Measurements from ENCODE around the gene CASP2.

CASP2 gene

GRCh38 chr7:143299840-143300239, 11.7 kb downstream of the CASP2 start:
- DNase-seq, result peak; percentile 56 to 76

GRCh38 chr7:143300959-143301935, 13.1 kb downstream of the CASP2 start:
- peak in 1 of 2 donors; percentile 10 for DNase-seq

- no peak for DNase-seq
Observed at GRCh38 chr7:143303733-143304132, 15.6 kb downstream of the CASP2 start.

- DNase-seq, result no peak
Observed at GRCh38 chr7:143304938-143305337, 16.8 kb downstream of the CASP2 start.

GRCh38 chr7:143305423-143306070, 17.4 kb downstream of the CASP2 start:
- DNase-seq, result peak; percentile 66 to 75

- DNase-seq, result no peak
Observed at GRCh38 chr7:143308632-143309031, 20.5 kb downstream of the CASP2 start.

GRCh38 chr7:143314127-143314526, 26.0 kb downstream of the CASP2 start:
- DNase-seq, result no peak

GRCh38 chr7:143315776-143316175, 27.6 kb downstream of the CASP2 start, which contains the start of gene CLCN1:
Gene CLCN1 (plus strand): TSS chr7:143316111. CDS start chr7:143316213, 102 bp downstream.
- no peak for DNase-seq

GRCh38 chr7:143316492-143316891, 28.3 kb downstream of the CASP2 start:
- DNase-seq, result no peak

- DNase-seq, result no peak
Observed at GRCh38 chr7:143318661-143319060, 30.5 kb downstream of the CASP2 start.

GRCh38 chr7:143320620-143321019, 32.5 kb downstream of the CASP2 start:
- no peak for DNase-seq

GRCh38 chr7:143321242-143321641, 33.1 kb downstream of the CASP2 start:
- DNase-seq, result no peak

- DNase-seq, result peak in 1 of 2 donors; percentile 28
Observed at GRCh38 chr7:143321734-143322133, 33.6 kb downstream of the CASP2 start.

GRCh38 chr7:143322760-143323633, 34.8 kb downstream of the CASP2 start:
- no peak for DNase-seq

GRCh38 chr7:143323653-143324052, 35.5 kb downstream of the CASP2 start:
- DNase-seq, result no peak

- no peak for DNase-seq
Observed at GRCh38 chr7:143325240-143325639, 37.1 kb downstream of the CASP2 start.

GRCh38 chr7:143327903-143328302, 39.8 kb downstream of the CASP2 start:
- no peak for DNase-seq

GRCh38 chr7:143329471-143330170, 41.5 kb downstream of the CASP2 start:
- no peak for DNase-seq

- DNase-seq, result peak in 1 of 2 donors; percentile 34
Observed at GRCh38 chr7:143331179-143331801, 43.1 kb downstream of the CASP2 start.

- DNase-seq, result no peak
Observed at GRCh38 chr7:143334244-143334643, 46.1 kb downstream of the CASP2 start.

GRCh38 chr7:143337216-143337615, 49.1 kb downstream of the CASP2 start:
- no peak for DNase-seq

GRCh38 chr7:143341842-143342241, 53.7 kb downstream of the CASP2 start:
- DNase-seq, result no peak

All from CD4-positive, alpha-beta T cell treated with Interferon alpha-2 for 1 hour (primary cell).